Activated CD4-positive, alpha-beta T cell treated with anti-CD3 and anti-CD28 coated beads, Interleukin-2, amount 50 U/mL, for 1 hour (primary cell): ENCODE data around the gene LCK.
A peak's percentile ranks its signal among the peaks of the same experiment; 100 is the strongest.

ENCODE experiments used
- DNase-seq: peaks from one replicate; pipeline ENCODE4 v3.0.0-alpha.2; 2020

Gene LCK

GRCh38 chr1:32330558-32331151 lies 79.6 kb downstream of the LCK start:
- no peak for DNase-seq

- no peak for DNase-seq
These were observed 80.5 kb downstream of the LCK start for GRCh38 chr1:32331549-32331948.

- DNase-seq = no peak
These were observed 81.4 kb downstream of the LCK start for GRCh38 chr1:32332290-32333079.

GRCh38 chr1:32333251-32333963 lies 82.3 kb downstream of the LCK start:
- no peak for DNase-seq

GRCh38 chr1:32334274-32334861 lies 83.3 kb downstream of the LCK start:
- DNase-seq = no peak

GRCh38 chr1:32334864-32335534 lies 83.9 kb downstream of the LCK start:
- peak; percentile 71 for DNase-seq

GRCh38 chr1:32335535-32335789 lies 84.4 kb downstream of the LCK start:
- no peak for DNase-seq
